Chondrocyte (in vitro differentiated cells): Measurements from ENCODE around the gene OR2D2. TPM values are rescaled to one million over a fixed set of nuclear protein-coding genes. Genes with fewer than 3 reads are reported as not detected.

Experiments used
- DNase-seq: peaks from one replicate; pipeline ENCODE4 v3.0.0; 2021; ENCODE audit warnings: mixed read lengths, low spot score
- H3K27ac Mint-ChIP-seq: one replicate; pipeline ENCODE4 v1.8.0; 2021; ENCODE audit warnings: mild to moderate bottlenecking, moderate library complexity, mixed read lengths; ENCODE audit not compliant: unreplicated experiment
- H3K27me3 Mint-ChIP-seq: 2 replicates; pipeline ENCODE4 v1.8.0; 2021; ENCODE audit warnings: low read depth, mixed read lengths
- H3K36me3 Mint-ChIP-seq: 2 replicates; pipeline ENCODE4 v1.8.0; 2021; ENCODE audit warnings: low read depth, mixed read lengths
- H3K4me1 Mint-ChIP-seq: 2 replicates; pipeline ENCODE4 v1.8.0; 2021; ENCODE audit warnings: low read depth, mild to moderate bottlenecking, mixed read lengths
- H3K4me3 Mint-ChIP-seq: one replicate; pipeline ENCODE4 v1.8.0; 2021; ENCODE audit warnings: mild to moderate bottlenecking, moderate library complexity, mixed read lengths; ENCODE audit not compliant: unreplicated experiment
- H3K9me3 Mint-ChIP-seq: 2 replicates; pipeline ENCODE4 v1.8.0; 2021; ENCODE audit warnings: low read depth, mixed read lengths
- total RNA-seq: library from RNA; stranded (reverse); gene quantifications from 3 replicates; pipeline ENCODE4 v1.2.1, GENCODE V29; 2021
- TF ChIP-seq, protein P1 (sequence below): fragments of 200-600 bp; sonication (generic); IDR thresholded peaks from 2 replicates; pipeline ENCODE4 v1.5.0; 2021; ENCODE audit warnings: antibody characterized with exemption, mild to moderate bottlenecking, moderate library complexity

OR2D2 gene
- total RNA-seq, 1 donor from 2014 or later = not detected

DNA sequence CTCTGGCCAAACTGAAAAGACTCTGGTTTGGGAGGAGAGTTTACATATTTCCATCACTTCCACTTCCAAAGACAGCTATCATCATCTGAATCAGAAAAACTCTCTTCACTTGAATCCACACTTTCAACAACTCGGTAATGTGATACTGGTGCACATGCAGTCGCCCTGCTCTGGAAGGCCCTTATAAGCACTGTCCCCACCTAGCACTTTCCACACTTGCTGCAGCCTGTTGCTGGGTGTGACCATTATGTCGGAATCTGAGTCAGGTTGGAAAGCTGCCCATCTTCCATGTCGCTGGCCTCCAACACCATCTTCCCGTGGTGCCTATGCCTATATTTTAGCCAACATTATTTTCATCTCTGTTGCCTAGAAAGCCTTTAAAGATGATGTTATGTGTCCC is 47.9 kb downstream of the OR2D2 start:
- Mint-ChIP-seq H3K9me3 (peaks cover 23% of the 10 kb centered on the region), H3K4me3 (no peak overlapping the region), H3K4me1 (no peaks in the 10 kb centered on the region), H3K27me3 (no peaks in the 10 kb centered on the region), H3K27ac (no peak overlapping the region), H3K36me3 (peaks cover 3% of the 10 kb centered on the region)
- TF ChIP-seq, protein P1, sequence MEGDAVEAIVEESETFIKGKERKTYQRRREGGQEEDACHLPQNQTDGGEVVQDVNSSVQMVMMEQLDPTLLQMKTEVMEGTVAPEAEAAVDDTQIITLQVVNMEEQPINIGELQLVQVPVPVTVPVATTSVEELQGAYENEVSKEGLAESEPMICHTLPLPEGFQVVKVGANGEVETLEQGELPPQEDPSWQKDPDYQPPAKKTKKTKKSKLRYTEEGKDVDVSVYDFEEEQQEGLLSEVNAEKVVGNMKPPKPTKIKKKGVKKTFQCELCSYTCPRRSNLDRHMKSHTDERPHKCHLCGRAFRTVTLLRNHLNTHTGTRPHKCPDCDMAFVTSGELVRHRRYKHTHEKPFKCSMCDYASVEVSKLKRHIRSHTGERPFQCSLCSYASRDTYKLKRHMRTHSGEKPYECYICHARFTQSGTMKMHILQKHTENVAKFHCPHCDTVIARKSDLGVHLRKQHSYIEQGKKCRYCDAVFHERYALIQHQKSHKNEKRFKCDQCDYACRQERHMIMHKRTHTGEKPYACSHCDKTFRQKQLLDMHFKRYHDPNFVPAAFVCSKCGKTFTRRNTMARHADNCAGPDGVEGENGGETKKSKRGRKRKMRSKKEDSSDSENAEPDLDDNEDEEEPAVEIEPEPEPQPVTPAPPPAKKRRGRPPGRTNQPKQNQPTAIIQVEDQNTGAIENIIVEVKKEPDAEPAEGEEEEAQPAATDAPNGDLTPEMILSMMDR = no peak
- no peak for DNase-seq

DNA sequence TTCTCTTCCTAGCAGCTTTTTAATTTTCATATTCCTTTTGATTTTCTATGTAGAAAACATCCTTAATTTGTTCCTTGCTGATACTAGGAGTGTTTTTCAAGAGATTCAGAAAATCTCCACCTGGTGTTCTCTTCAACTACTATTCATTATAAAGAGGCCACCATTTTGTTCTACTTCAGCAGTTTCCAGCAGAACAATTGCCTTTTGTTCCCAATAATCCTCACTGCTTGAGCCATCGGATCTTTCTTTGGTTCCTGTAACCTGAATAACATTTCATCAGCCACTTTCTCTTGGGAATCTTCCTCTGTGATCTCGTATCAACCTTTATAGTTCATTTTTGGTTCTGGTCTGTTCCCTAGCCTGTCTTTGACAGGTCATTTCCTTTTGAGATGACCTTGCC is 48.6 kb downstream of the OR2D2 start:
- Mint-ChIP-seq H3K27me3 (no peaks in the 10 kb centered on the region), H3K9me3 (peaks cover 22% of the 10 kb centered on the region), H3K27ac (no peak overlapping the region), H3K4me3 (no peak overlapping the region), H3K36me3 (peaks cover 3% of the 10 kb centered on the region), H3K4me1 (no peaks in the 10 kb centered on the region)
- no peak for DNase-seq
- TF ChIP-seq, protein P1 = no peak

DNA sequence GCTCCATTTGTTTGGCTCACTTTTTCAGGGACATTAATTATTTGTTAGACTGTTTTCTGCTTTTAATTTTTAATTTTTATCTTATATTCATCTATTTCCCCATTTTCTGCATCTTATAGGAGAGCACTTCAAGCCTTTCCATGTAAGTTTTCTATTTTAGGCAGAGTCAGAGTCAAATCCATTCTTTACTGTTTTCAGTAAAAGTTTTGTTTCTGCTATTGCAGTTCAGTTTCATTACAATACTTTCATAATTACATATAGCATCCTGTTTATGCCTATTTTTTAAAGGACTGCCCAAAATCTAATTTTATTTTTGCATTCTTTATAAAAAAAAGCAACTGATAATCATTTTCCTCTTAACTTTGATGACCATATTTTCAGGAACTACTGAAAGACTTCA is 50.6 kb downstream of the OR2D2 start:
- H3K9me3 Mint-ChIP-seq = peaks cover 16% of the 10 kb centered on the region
- TF ChIP-seq, protein P1 = no peak
- no peak overlapping the region for H3K4me3 Mint-ChIP-seq
- peaks cover 1% of the 10 kb centered on the region for H3K36me3 Mint-ChIP-seq
- no peaks in the 10 kb centered on the region for H3K4me1 Mint-ChIP-seq
- no peaks in the 10 kb centered on the region for H3K27me3 Mint-ChIP-seq
- DNase-seq = no peak
- no peak overlapping the region for H3K27ac Mint-ChIP-seq

Other genes starting within 250 kb of the OR2D2 start
- 33.1 to 34.6 TPM (median 33.4 TPM) in 3 replicates for gene DCHS1, start 236.7 kb downstream of the OR2D2 start, total RNA-seq
- 45.5 to 79.0 TPM (median 48.6 TPM) in 3 replicates for gene MRPL17, start 209.2 kb downstream of the OR2D2 start, total RNA-seq
- gene OR2AG2, start 120.5 kb downstream of the OR2D2 start, total RNA-seq = 0.07 to 0.21 TPM in 2 of 3 replicates, not detected in the other
- gene OR2AG1, start 109.5 kb downstream of the OR2D2 start, total RNA-seq = not detected in 3 replicates
- 0.19 to 0.23 TPM in 2 of 3 replicates, not detected in the other for gene OR6A2, start 92.8 kb downstream of the OR2D2 start, total RNA-seq
- not detected in 3 replicates for gene OR10A5, start 46.8 kb downstream of the OR2D2 start, total RNA-seq
- not detected in 3 replicates for gene OR10A2, start 29.4 kb downstream of the OR2D2 start, total RNA-seq
- gene OR10A4, start 15.9 kb downstream of the OR2D2 start, total RNA-seq = not detected in 3 replicates
- not detected in 3 replicates for gene OR2D3, start 28.5 kb upstream of the OR2D2 start, total RNA-seq
- gene ZNF215, start 33.9 kb upstream of the OR2D2 start, total RNA-seq = 2.3 to 2.4 TPM (median 2.4 TPM) in 3 replicates
- 1.4 to 3.1 TPM (median 2.5 TPM) in 3 replicates for gene ZNF214, start 127.8 kb upstream of the OR2D2 start, total RNA-seq
- 0.05 TPM in 1 of 3 replicates, not detected in the others for gene NLRP14, start 128.0 kb upstream of the OR2D2 start, total RNA-seq
- gene RBMXL2, start 196.5 kb upstream of the OR2D2 start, total RNA-seq = not detected in 3 replicates